Activated T-helper 2 cell treated with anti-CD3 and anti-CD28 coated beads, Interferon-gamma antibody, Interleukin-2, Interleukin-4, amounts not matched to agents 10 μg/mL and 5 μg/mL and 100 μg/mL, durations not matched to agents 14 hours and 24 hours and 36 hours (primary cell): ENCODE data around the gene PDCD11. TPM values are rescaled to one million over a fixed set of nuclear protein-coding genes. Genes with fewer than 3 reads are reported as not detected.
A peak's percentile ranks its signal among the peaks of the same experiment; 100 is the strongest.

Source experiments
- DNase-seq: peaks from one replicate; pipeline ENCODE4 v3.0.0; 2021; ENCODE audit warnings: low spot score
- H3K27ac Mint-ChIP-seq: one replicate; pipeline ENCODE4 v1.8.0; 2021; ENCODE audit warnings: mixed read lengths
- H3K27me3 Mint-ChIP-seq: one replicate; pipeline ENCODE4 v1.8.0; 2021; ENCODE audit warnings: low read depth, mixed read lengths
- H3K36me3 Mint-ChIP-seq: one replicate; pipeline ENCODE4 v1.8.0; 2021; ENCODE audit warnings: low read depth, mixed read lengths
- H3K4me1 Mint-ChIP-seq: one replicate; pipeline ENCODE4 v1.8.0; 2021; ENCODE audit warnings: low read depth, mixed read lengths
- H3K4me3 Mint-ChIP-seq: one replicate; pipeline ENCODE4 v1.8.0; 2021; ENCODE audit warnings: low read depth, mild to moderate bottlenecking, moderate library complexity, mixed read lengths
- H3K9me3 Mint-ChIP-seq: one replicate; pipeline ENCODE4 v1.8.0; 2021; ENCODE audit warnings: mixed read lengths
- intact Hi-C: fragments of 100-400 bp; cut with micrococcal nuclease; formaldehyde crosslinking; loops from one replicate; pipeline ENCODE4 v1.15.1; 2023
- total RNA-seq: library from RNA; stranded (reverse); gene quantifications from 2 replicates; pipeline ENCODE4 v1.2.3, GENCODE V29; 2022

The PDCD11 gene
- total RNA-seq, 1 donor from 2014 or later, result 79.4 TPM

DNA sequence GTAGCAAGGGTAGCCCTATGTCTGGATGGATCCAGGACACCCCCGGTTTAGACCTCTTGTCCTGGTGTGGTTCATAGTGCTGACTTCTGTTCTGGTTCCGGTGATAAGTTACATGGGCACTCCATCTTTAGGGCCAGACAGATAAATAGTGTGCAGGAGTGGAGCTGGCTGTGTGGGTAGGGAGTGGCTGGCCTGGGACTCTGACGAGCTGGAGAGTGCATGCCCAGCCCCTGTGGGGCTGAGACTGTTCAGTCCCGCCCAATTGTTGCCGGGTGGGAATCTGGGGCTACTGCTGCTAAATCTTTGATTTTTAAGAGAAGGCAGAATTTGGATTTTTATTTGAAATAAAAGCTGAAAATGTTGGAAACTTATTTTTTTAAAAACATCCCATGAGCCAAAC lies 27.3 kb downstream of the PDCD11 start:
- intact Hi-C loops, result no loop called here
- Mint-ChIP-seq H3K4me3 (no peak overlapping the region), H3K9me3 (no peaks in the 10 kb centered on the region), H3K27ac (no peak overlapping the region), H3K4me1 (peaks cover 10% of the 10 kb centered on the region), H3K27me3 (no peaks in the 10 kb centered on the region), H3K36me3 (peaks cover 92% of the 10 kb centered on the region)
- DNase-seq, result no peak

DNA sequence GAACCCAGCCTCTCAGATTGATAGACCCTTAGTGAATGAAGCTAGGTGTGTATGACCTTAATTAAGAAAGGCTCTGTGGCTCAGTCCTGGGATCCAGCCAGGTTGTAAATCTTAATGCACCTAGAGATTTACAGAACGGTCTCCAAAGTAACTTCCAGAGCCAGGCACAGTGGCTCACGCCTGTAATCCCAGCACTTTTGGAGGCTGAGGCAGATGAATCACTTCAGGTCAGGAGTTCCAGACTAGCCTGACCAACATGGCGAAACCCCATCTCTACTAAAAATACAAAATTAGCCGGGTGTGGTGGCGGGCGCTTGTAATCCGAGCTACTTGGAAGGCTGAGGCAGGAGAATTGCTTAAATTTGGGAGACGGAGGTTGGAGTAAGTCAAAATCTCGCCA lies 31.4 kb downstream of the PDCD11 start:
- Mint-ChIP-seq H3K4me3 (no peak overlapping the region), H3K9me3 (no peaks in the 10 kb centered on the region), H3K36me3 (peaks cover 97% of the 10 kb centered on the region), H3K27me3 (no peaks in the 10 kb centered on the region), H3K27ac (no peak overlapping the region), H3K4me1 (peaks cover 43% of the 10 kb centered on the region)
- no peak for DNase-seq
- intact Hi-C loops, result no loop called here

DNA sequence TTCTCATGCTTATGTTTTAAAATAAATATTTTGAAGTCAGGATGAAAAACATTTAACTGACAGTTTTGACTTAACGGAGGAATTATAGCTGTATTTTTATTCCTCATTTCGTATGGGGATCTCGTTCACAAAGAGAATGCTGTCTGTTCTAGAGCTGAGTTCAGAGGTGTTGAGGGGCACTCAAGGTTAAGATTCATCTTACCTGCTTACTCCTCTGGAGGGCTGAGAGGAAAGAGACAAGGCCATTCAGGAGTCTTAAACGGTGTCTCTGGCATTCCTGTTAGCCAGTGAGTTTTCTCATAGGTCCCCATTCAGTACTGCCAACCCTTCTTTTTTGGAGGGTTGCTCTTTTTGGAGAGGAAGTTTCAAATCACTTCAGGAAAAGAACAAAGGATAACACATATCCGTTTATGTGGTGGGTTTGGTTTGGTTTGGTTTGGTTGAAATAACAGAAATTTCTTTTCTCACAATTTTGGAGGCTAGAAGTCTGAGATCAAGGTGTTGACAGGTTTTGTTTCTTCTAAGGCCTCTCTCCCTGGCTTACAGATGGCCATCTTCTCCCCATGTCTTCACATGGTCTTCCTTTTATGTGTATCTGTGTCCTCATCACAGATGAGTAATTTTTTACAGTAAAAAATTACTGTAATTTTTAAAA lies 32.7 kb downstream of the PDCD11 start:
- intact Hi-C loops, result no loop called here
- peaks cover 95% of the 10 kb centered on the region for H3K36me3 Mint-ChIP-seq
- H3K27ac Mint-ChIP-seq, result peak overlapping the region; percentile 66
- H3K4me1 Mint-ChIP-seq, result peaks cover 43% of the 10 kb centered on the region
- no peak for DNase-seq
- H3K4me3 Mint-ChIP-seq, result no peak overlapping the region
- H3K9me3 Mint-ChIP-seq, result no peaks in the 10 kb centered on the region
- no peaks in the 10 kb centered on the region for H3K27me3 Mint-ChIP-seq

DNA sequence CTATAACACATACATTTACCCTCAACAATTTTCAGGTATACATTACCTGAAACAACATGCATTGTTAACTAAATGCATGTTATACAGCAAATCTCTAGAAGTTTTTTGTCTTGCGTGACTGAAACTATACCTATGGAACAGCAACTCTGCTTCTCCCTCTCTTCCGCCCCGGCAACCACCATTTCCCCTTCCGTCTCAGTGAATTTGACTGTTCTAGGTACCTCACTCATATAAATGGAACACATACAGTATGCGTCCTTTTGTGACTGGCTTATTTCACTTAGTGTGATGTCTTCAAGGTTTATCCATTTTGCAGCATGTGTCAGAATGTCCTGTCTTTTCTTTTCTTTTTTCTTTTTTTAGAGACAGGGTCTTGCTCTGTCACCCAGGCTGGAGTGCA lies 33.2 kb downstream of the PDCD11 start:
- peak overlapping the region; percentile 35 for H3K4me3 Mint-ChIP-seq
- intact Hi-C loops, result no loop called here
- H3K27me3 Mint-ChIP-seq, result no peaks in the 10 kb centered on the region
- peaks cover 43% of the 10 kb centered on the region for H3K4me1 Mint-ChIP-seq
- peak; percentile 19 for DNase-seq
- peak overlapping the region; percentile 78 for H3K27ac Mint-ChIP-seq
- H3K36me3 Mint-ChIP-seq, result peaks cover 94% of the 10 kb centered on the region
- H3K9me3 Mint-ChIP-seq, result no peaks in the 10 kb centered on the region

DNA sequence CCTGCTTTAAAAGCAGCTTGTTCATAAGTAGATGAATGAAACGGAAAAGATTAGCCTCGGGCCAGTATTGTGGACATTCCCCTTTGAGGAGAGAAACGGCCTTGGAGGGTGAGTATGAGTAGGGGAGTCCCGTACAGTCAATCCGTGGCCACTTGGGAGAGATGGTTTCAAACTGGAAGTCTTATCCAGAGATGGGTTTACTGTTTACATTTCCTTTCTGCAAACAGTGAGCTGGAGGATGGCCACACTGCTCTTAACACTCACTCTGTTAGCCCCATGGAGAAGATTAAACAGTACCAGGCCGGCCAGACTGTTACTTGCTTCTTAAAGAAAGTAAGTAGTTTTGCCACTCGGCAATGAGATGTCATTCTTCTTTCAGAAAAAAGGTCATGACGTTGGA lies 35.5 kb downstream of the PDCD11 start:
- peaks cover 41% of the 10 kb centered on the region for H3K4me1 Mint-ChIP-seq
- H3K27ac Mint-ChIP-seq, result no peak overlapping the region
- no peak overlapping the region for H3K4me3 Mint-ChIP-seq
- H3K27me3 Mint-ChIP-seq, result no peaks in the 10 kb centered on the region
- intact Hi-C loops, result no loop called here
- H3K36me3 Mint-ChIP-seq, result peaks cover 93% of the 10 kb centered on the region
- H3K9me3 Mint-ChIP-seq, result no peaks in the 10 kb centered on the region
- no peak for DNase-seq

DNA sequence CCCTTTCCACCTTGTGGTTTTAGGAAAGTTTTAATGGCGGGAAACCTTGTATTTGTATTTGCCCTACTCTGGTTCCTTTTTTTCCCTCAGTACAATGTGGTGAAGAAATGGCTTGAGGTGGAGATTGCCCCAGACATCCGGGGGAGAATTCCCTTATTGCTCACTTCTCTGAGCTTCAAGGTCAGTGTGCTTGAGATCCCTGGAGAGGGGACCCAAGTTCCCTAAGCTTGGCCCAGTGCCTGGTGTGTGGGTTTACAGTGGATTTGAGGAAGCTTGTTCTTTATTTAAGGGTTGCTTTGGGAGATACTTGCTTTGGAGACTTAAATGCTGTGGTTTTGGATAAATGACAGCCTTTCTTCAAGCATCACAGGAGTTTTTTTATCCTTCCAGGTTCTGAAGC lies 37.4 kb downstream of the PDCD11 start:
- intact Hi-C loops, result no loop called here
- Mint-ChIP-seq H3K27me3 (no peaks in the 10 kb centered on the region), H3K4me3 (no peak overlapping the region)

DNA sequence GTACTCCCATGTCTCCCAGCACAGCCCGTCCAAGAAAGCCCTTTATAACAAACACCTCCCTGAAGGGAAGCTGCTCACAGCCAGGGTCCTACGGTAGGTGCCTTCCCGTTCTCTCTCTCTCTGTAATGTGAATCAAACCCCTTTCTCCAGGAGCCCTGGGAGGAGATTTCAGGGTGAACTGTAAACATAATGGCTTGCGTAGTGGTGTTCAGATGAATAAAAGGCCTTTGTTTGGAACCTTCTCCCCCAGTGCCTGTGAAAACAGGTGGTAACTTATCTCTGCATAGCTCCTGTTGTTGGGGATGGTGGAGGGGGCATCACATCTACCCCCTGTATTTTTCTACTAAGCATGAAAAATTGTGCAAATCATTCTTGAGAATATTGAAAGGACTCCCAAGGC lies 43.4 kb downstream of the PDCD11 start:
- Mint-ChIP-seq H3K36me3 (peaks cover 79% of the 10 kb centered on the region), H3K27me3 (no peaks in the 10 kb centered on the region), H3K4me1 (no peaks in the 10 kb centered on the region), H3K27ac (no peak overlapping the region), H3K4me3 (no peak overlapping the region), H3K9me3 (no peaks in the 10 kb centered on the region)
- no peak for DNase-seq
- intact Hi-C loops, result no loop called here

More for the DNA sequence above, 37.4 kb downstream of the PDCD11 start:
- Mint-ChIP-seq H3K36me3 (peaks cover 90% of the 10 kb centered on the region), H3K9me3 (no peaks in the 10 kb centered on the region), H3K27ac (no peak overlapping the region), H3K4me1 (peaks cover 31% of the 10 kb centered on the region)
- DNase-seq, result no peak

DNA sequence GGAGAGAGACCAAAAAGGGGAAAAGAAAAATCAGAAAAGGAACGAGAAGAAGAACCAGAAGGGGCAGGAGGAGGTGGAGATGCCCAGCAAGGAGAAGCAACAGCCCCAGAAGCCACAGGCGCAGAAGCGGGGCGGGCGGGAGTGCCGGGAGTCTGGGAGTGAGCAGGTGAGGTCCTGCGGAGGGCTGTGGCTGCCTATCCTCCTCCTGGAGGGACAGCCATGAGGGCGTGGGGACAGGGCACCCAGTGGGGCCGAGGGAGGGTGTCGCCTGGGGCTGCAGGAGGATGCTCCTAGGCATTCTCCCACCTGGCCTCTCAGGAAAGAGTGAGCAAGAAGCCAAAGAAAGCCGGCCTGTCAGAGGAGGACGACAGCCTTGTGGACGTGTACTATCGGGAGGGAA lies 44.0 kb downstream of the PDCD11 start:
- H3K27me3 Mint-ChIP-seq, result no peaks in the 10 kb centered on the region
- H3K27ac Mint-ChIP-seq, result no peak overlapping the region
- H3K4me3 Mint-ChIP-seq, result no peak overlapping the region
- H3K9me3 Mint-ChIP-seq, result no peaks in the 10 kb centered on the region
- DNase-seq, result no peak
- intact Hi-C loops, result no loop called here
- peaks cover 81% of the 10 kb centered on the region for H3K36me3 Mint-ChIP-seq
- peaks cover under 1% of the 10 kb centered on the region for H3K4me1 Mint-ChIP-seq

DNA sequence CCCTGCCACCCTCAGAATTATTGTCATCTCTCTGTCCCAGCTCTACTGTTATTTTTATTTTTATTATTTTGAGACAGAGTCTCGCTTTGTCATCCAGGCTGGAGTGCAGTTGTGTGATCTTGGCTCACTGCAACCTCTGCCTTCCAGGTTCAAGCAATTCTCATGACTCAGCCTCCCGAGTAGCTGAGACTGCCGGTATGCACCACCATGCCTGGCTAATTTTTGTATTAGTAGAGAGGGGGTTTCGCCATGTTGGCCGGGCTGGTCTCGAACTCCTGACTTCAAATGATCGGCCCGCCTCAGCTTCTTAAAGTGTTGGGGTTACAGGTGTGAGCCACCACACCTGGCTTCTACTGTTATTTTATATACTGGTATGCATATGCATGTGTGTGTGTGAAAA lies 44.8 kb downstream of the PDCD11 start:
- Mint-ChIP-seq H3K27ac (no peak overlapping the region), H3K4me3 (no peak overlapping the region)

DNA sequence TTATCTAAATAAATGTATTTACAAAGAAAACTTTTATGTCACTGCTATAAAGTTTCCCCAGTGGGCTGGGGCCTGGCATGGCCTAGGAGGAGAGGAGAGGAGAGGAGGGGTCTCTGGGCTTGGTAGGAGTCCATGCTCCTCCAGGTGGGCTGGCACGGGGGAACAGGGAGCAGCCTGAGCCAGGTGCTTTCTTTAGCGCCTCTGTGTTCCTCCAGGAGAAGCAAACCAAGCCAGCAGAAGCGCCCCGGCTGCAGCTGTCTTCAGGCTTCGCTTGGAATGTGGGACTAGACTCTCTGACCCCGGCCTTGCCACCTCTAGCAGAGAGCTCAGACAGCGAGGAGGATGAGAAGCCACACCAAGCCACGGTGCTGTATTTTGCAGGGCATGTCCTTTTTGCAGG lies 45.2 kb downstream of the PDCD11 start:
- peaks cover 82% of the 10 kb centered on the region for H3K36me3 Mint-ChIP-seq

More for the DNA sequence above, 44.8 kb downstream of the PDCD11 start:
- no peak for DNase-seq
- intact Hi-C loops, result no loop called here
- H3K4me1 Mint-ChIP-seq, result peaks cover 6% of the 10 kb centered on the region
- H3K27me3 Mint-ChIP-seq, result no peaks in the 10 kb centered on the region
- no peaks in the 10 kb centered on the region for H3K9me3 Mint-ChIP-seq
- H3K36me3 Mint-ChIP-seq, result peaks cover 82% of the 10 kb centered on the region

DNA sequence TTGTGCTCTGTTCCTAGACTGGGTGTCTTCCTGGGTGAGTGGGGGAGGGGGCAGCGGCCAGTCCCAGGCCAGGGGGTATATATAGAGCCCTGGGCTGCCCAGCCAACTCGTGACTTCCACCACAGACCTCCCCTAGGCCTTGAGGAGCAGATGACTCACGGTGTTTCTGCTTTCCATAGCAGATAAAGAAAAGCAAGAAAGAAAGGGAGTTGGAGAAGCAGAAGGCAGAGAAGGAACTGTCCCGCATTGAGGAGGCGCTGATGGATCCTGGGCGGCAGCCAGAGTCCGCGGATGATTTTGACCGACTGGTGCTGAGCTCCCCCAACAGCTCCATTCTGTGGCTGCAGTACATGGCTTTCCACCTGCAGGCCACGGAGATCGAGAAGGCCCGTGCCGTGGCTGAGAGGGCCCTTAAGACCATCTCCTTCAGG lies 45.6 kb downstream of the PDCD11 start:
- Mint-ChIP-seq H3K27me3 (no peaks in the 10 kb centered on the region), H3K4me1 (peaks cover 10% of the 10 kb centered on the region), H3K36me3 (peaks cover 81% of the 10 kb centered on the region), H3K27ac (no peak overlapping the region), H3K9me3 (no peaks in the 10 kb centered on the region), H3K4me3 (no peak overlapping the region)
- intact Hi-C loops, result no loop called here
- no peak for DNase-seq

More for the DNA sequence above, 45.2 kb downstream of the PDCD11 start:
- intact Hi-C loops, result no loop called here
- no peaks in the 10 kb centered on the region for H3K9me3 Mint-ChIP-seq
- no peak overlapping the region for H3K4me3 Mint-ChIP-seq
- no peak overlapping the region for H3K27ac Mint-ChIP-seq
- H3K4me1 Mint-ChIP-seq, result peaks cover 10% of the 10 kb centered on the region
- no peaks in the 10 kb centered on the region for H3K27me3 Mint-ChIP-seq
- no peak for DNase-seq

DNA sequence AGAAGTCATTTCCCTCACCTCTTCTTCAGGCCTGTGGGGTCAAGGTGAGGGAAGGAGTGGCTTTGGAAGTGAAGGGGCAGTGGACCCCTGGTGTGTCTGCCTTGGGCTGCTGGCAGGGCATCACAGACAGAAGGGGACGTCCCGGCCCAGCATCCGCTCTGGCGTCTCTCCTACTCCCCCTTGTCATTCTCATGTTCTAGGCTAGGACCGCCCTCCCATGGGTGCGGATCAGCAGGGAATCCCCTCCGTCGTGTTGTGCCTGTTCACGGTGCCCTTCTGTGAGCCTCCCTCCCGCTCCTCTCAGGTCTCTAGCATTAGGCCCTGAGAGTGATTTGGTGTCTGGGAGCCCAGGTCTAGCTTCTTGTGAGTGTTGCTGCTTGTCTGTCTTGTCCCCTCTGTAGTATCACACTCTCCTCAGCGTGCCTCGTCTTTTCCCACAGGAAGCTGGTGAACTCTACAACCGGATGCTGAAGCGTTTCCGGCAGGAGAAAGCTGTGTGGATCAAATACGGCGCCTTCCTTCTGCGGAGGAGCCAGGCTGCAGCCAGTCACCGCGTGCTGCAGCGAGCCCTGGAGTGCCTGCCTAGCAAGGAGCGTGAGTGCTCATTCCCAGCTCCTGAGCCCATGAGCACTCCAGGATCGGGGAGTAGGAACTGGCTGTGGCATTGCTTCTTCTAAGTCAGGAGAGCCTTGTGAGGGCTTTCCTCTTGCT lies 47.2 kb downstream of the PDCD11 start:
- intact Hi-C loops, result no loop called here
- Mint-ChIP-seq H3K27me3 (no peaks in the 10 kb centered on the region), H3K27ac (no peak overlapping the region), H3K9me3 (no peaks in the 10 kb centered on the region), H3K36me3 (peaks cover 81% of the 10 kb centered on the region), H3K4me1 (peaks cover 15% of the 10 kb centered on the region), H3K4me3 (no peak overlapping the region)
- DNase-seq, result no peak

DNA sequence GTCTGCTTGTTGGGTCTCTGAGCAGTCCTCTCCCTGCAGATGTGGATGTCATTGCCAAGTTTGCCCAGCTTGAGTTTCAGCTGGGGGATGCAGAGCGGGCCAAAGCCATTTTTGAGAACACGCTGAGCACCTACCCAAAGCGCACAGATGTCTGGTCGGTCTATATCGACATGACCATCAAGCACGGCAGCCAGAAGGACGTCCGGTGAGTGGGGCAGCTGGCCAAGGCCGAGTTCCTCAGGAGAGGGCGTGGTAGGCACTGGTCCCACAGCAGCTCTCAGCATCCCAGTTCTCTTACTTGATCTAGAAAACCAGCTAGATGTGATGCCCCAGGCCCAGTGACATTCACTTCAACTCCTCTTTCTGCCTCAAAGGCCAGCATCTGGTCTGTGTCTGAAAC lies 48.1 kb downstream of the PDCD11 start:
- peaks cover 24% of the 10 kb centered on the region for H3K4me1 Mint-ChIP-seq
- H3K27me3 Mint-ChIP-seq, result no peaks in the 10 kb centered on the region
- intact Hi-C loops, result no loop called here
- no peaks in the 10 kb centered on the region for H3K9me3 Mint-ChIP-seq
- DNase-seq, result no peak
- H3K27ac Mint-ChIP-seq, result no peak overlapping the region
- peaks cover 83% of the 10 kb centered on the region for H3K36me3 Mint-ChIP-seq
- no peak overlapping the region for H3K4me3 Mint-ChIP-seq
